Stomach (tissue), 9 donors: ENCODE data around the gene FMN2. TPM values are rescaled to one million over a fixed set of nuclear protein-coding genes. Genes with fewer than 3 reads are reported as not detected.

Experiments used
- DNase-seq, 2 donors: peaks; one replicate each; pipeline versions ENCODE4 v3.0.0 to v3.0.0-alpha.2; 2013 to 2019
- H3K27ac ChIP-seq, 5 donors: fragments of 200-600 bp in 4 of 5; sonication (generic) in 4 of 5; one replicate each; pipeline ENCODE4 v1.5.1; 2013 to 2019; ENCODE audit warnings: mild to moderate bottlenecking in 1 of 5, moderate library complexity in 1 of 5
- H3K27me3 ChIP-seq, 3 donors: fragments of 200-600 bp; sonication (generic); one replicate each; pipeline ENCODE4 v1.5.1; 2017 to 2019; ENCODE audit warnings: mixed run types in 1 of 3
- H3K36me3 ChIP-seq, 4 donors: fragments of 200-600 bp; sonication (generic); 1 replicate in 3 of 4; 2 replicates in 1 of 4; pipeline ENCODE4 v1.5.1; 2016 to 2019
- H3K4me1 ChIP-seq, 4 donors: fragments of 200-600 bp; sonication (generic); one replicate each; pipeline ENCODE4 v1.5.1; 2016 to 2019
- H3K4me3 ChIP-seq, 4 donors: fragments of 200-600 bp; sonication (generic) in 3 of 4; one replicate each; pipeline ENCODE4 v1.5.1; 2016 to 2019; ENCODE audit warnings: mild to moderate bottlenecking in 1 of 4
- H3K9me3 ChIP-seq, 4 donors: fragments of 200-600 bp; sonication (generic); one replicate each; pipeline ENCODE4 v1.5.1; 2016 to 2019
- CTCF ChIP-seq, 7 experiments: fragments of 450-650 bp in 4 of 7; fragments of 200-600 bp in 3 of 7; sonication (generic) in 3 of 7; IDR thresholded peaks; one replicate each; pipeline ENCODE4 v1.5.1; 2016 to 2019; ENCODE audit warnings: antibody characterized with exemption in 7 of 7, control low read depth in 2 of 7, mild to moderate bottlenecking in 1 of 7
- EP300 ChIP-seq: sonication (generic); formaldehyde crosslinking; IDR thresholded peaks from one replicate; pipeline ENCODE4 v1.6.1; 2017; ENCODE audit warnings: antibody characterized with exemption
- POLR2A ChIP-seq, 4 donors: fragments of 450-650 bp; IDR thresholded peaks; one replicate each; pipeline ENCODE4 v1.6.1; 2016; ENCODE audit warnings: antibody characterized with exemption in 4 of 4, control low read depth in 2 of 4, mild to moderate bottlenecking in 1 of 4, moderate library complexity in 1 of 4
- POLR2AphosphoS5 ChIP-seq, 3 donors: sonication (generic); formaldehyde crosslinking; IDR thresholded peaks; one replicate each; pipeline ENCODE4 v1.6.1; 2016; ENCODE audit warnings: antibody characterized with exemption in 3 of 3
- WGBS, 5 donors: extraction: QIAGEN DNeasy Blood & Tissue Kit in 3 of 5; methylation state at CpG; one replicate each; pipeline versions ENCODE4 v1.1.5 to v1.1.7; 2013 to 2018; 5-methylcytosine and 5-hydroxymethylcytosine counted together
- intact Hi-C: fragments of 100-400 bp; cut with DNase I; formaldehyde crosslinking; loops from one replicate; pipeline ENCODE4 v1.15.1; 2023; ENCODE audit warnings: low total_unique reads
- polyA plus RNA-seq, 3 donors: library from polyadenylated mRNA; stranded (reverse); fragments of 200-250 nt; gene quantifications; one replicate each; pipeline ENCODE4 v1.2.3, GENCODE V29; 2013
- total RNA-seq, 5 donors: library from RNA; depleted of rRNA; stranded (reverse); fragments of >200 nt; gene quantifications; one replicate each; pipeline versions ENCODE4 v1.1.0 to v1.2.3, GENCODE V29; 2014 to 2016
- donor health status: healthy with polysubstance abuse.
- donor health status: Bipolar disorder and iron deficiency.
- donor health status: healthy.

The FMN2 gene
- total and polyA plus RNA-seq, 8 donors: 0.61 to 3.3 (median 0.87) TPM; not detected in 2

DNA sequence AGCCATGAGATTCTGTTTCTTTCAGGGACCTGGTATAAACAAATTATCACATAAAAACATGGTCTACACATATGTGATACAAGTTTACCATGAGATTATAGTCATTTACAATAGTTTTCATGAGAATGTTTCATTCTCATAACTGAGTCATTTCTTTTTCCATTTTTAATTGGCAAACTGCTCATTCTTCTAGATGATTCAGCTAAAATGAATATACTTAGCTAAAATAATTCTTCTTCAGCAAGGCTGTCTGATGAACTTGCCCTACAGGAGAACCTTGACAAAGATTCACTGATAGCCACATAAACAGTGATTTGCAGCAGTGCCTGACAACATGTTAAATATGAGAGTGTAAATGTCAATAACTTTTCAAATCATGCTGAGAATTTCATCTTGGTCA is 253.2 kb downstream of the FMN2 start:
- Histone ChIP-seq H3K4me1 (peaks cover 0 to 14% (median 6%) of the 10 kb centered on the region in 4 donors), H3K27me3 (no peaks in the 10 kb centered on the region), H3K36me3 (no peaks in the 10 kb centered on the region), H3K4me3 (no peak overlapping the region), H3K9me3 (no peaks in the 10 kb centered on the region), H3K27ac (no peak overlapping the region)
- DNase-seq: no peak
- no peak for TF ChIP-seq CTCF (IDR thresholded peaks at IDR 0.05)
- TF ChIP-seq POLR2AphosphoS5 (IDR thresholded peaks at IDR 0.05): no peak
- no peak for TF ChIP-seq EP300
- TF ChIP-seq POLR2A (IDR thresholded peaks at IDR 0.05): no peak
- intact Hi-C loops: no loop called here

DNA sequence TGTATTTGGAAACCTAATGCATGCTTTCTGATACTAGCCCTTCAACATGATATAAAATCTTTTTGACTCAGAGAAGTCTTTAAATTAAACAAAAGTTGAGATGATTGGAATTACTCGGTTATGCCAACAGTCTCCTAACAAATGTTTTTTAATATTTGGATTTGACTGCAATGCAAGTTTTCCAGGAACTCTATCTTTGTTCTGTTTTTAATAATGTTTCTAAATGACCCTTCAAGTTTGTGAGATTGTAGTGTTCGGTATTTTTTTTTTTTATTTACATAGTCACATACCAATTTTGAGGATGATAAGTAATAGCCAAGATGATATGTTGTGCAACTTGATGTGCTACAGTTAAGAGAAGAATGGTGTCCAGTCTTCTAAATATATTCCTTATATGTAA is 258.0 kb downstream of the FMN2 start:
- no peak for DNase-seq
- Histone ChIP-seq H3K27me3 (no peaks in the 10 kb centered on the region), H3K4me1 (no peaks in the 10 kb centered on the region), H3K9me3 (no peaks in the 10 kb centered on the region), H3K27ac (no peak overlapping the region), H3K4me3 (no peak overlapping the region), H3K36me3 (no peaks in the 10 kb centered on the region)
- intact Hi-C loops: no loop called here
- TF ChIP-seq POLR2A (IDR thresholded peaks at IDR 0.05) (no peak), CTCF (IDR thresholded peaks at IDR 0.05) (no peak), EP300 (no peak), POLR2AphosphoS5 (IDR thresholded peaks at IDR 0.05) (no peak)
- 31 to 57% (median 38%) methylated on average over 2 of the region's 2 CpGs for WGBS, 5 donors

GRCh38 chr1:240350910-240351331 is 259.2 kb downstream of the FMN2 start:
- H3K27me3 ChIP-seq: no peaks in the 10 kb centered on the region
- no peaks in the 10 kb centered on the region for H3K36me3 ChIP-seq
- H3K4me3 ChIP-seq: no peak overlapping the region
- no peak overlapping the region for H3K27ac ChIP-seq
- no peak for DNase-seq
- intact Hi-C loops: no loop called here
- H3K9me3 ChIP-seq: no peaks in the 10 kb centered on the region
- TF ChIP-seq CTCF (IDR thresholded peaks at IDR 0.05): no peak
- no peak for TF ChIP-seq POLR2A (IDR thresholded peaks at IDR 0.05)
- TF ChIP-seq POLR2AphosphoS5 (IDR thresholded peaks at IDR 0.05): no peak
- TF ChIP-seq EP300: no peak
- WGBS, 5 donors: 69 to 90% (median 89%) methylated on average over 1 of the region's 1 CpG
- no peaks in the 10 kb centered on the region for H3K4me1 ChIP-seq

- no peak overlapping the region for H3K4me3 ChIP-seq
- H3K36me3 ChIP-seq: no peaks in the 10 kb centered on the region
- intact Hi-C loops: no loop called here
- no peaks in the 10 kb centered on the region for H3K4me1 ChIP-seq
- WGBS, 5 donors: 85 to 100% (median 92%) methylated on average over 1 of the region's 1 CpG
- DNase-seq: no peak
- H3K27me3 ChIP-seq: no peaks in the 10 kb centered on the region
- H3K27ac ChIP-seq: no peak overlapping the region
- H3K9me3 ChIP-seq: no peaks in the 10 kb centered on the region
- TF ChIP-seq CTCF (IDR thresholded peaks at IDR 0.05) (no peak), POLR2AphosphoS5 (IDR thresholded peaks at IDR 0.05) (no peak), EP300 (no peak), POLR2A (IDR thresholded peaks at IDR 0.05) (no peak)
Observed at GRCh38 chr1:240351690-240352089, 260.0 kb downstream of the FMN2 start.
